Measurements from ENCODE around the gene NTM.

- TF ChIP-seq CTCF (tag by site-specific recombination; IDR thresholded peaks at IDR 0.05) (no peak), ZNF324 (tag by site-specific recombination; IDR thresholded peaks at IDR 0.05) (no peak), ZNF404 (tag by site-specific recombination; IDR thresholded peaks at IDR 0.05) (no peak), REST (tag by site-specific recombination; IDR thresholded peaks at IDR 0.05) (no peak), PBX3 (CRISPR knock-in tag; IDR thresholded peaks at IDR 0.05) (no peak), ATF2 (tag by site-specific recombination; IDR thresholded peaks at IDR 0.05; ENCODE audit: low read depth) (no peak), GLI4 (tag by site-specific recombination; IDR thresholded peaks at IDR 0.05) (no peak), ZNF792 (tag by site-specific recombination; IDR thresholded peaks at IDR 0.05) (no peak), ZEB2 (tag by site-specific recombination; IDR thresholded peaks at IDR 0.05) (no peak), ZBTB49 (tag by site-specific recombination; IDR thresholded peaks at IDR 0.05; ENCODE audit: low read depth) (no peak), KLF16 (tag by site-specific recombination; IDR thresholded peaks at IDR 0.05) (no peak), ZNF768 (tag by site-specific recombination; IDR thresholded peaks at IDR 0.05) (no peak), ELK4 (IDR thresholded peaks at IDR 0.05; ENCODE audit: borderline replicate concordance, low read depth, low read length) (no peak)
These were observed 529.6 kb downstream of the NTM start for GRCh38 chr11:131899950-131900580.

Data from HEK293 (cell line).